ENCODE results near the gene FAM222A.

DNA sequence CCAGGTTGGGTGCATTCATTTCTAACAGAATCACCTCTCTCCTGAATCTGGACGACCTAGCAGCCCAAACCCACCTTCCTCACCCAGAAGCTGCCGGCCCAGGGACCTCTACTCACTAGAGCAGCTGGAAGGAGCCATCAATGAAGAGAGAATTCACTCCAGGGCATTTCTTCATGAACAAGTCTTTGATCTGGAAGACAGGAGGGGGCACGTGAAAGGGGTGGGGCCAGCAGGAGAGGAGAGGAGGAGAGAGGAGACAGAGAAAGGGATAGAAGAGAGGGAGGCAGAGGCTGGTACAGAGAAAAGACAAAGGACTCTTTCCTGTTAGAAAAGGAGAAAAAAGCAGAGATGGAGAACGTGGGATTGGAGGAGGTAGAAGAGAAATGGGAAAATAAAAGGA, 79.8 kb downstream of the FAM222A start:
- TF ChIP-seq ISL1 (CRISPR knock-in tag; IDR thresholded peaks at IDR 0.05) (no peak), ZFP3 (CRISPR knock-in tag; IDR thresholded peaks at IDR 0.05) (no peak), PATZ1 (CRISPR knock-in tag; IDR thresholded peaks at IDR 0.05; ENCODE audit: borderline replicate concordance) (no peak), SNAI2 (CRISPR knock-in tag; IDR thresholded peaks at IDR 0.05) (no peak), CSDC2 (CRISPR knock-in tag; IDR thresholded peaks at IDR 0.05) (no peak)
- TF ChIP-seq, protein P1, sequence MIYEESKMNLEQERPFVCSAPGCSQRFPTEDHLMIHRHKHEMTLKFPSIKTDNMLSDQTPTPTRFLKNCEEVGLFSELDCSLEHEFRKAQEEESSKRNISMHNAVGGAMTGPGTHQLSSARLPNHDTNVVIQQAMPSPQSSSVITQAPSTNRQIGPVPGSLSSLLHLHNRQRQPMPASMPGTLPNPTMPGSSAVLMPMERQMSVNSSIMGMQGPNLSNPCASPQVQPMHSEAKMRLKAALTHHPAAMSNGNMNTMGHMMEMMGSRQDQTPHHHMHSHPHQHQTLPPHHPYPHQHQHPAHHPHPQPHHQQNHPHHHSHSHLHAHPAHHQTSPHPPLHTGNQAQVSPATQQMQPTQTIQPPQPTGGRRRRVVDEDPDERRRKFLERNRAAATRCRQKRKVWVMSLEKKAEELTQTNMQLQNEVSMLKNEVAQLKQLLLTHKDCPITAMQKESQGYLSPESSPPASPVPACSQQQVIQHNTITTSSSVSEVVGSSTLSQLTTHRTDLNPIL (CRISPR knock-in tag; IDR thresholded peaks at IDR 0.05; ENCODE audit: low read depth) = no peak

Measured in SK-N-SH treated with all-trans-retinoic acid at 6 μM for 48 hours (cell line).